ENCODE results near the gene SMIM23.
"Not testable (repeated sequence)": the region's sequence is repeated elsewhere in the genome, so short reads cannot be mapped to it uniquely, and the experiment has no call there.

Gene SMIM23

GRCh38 chr5:171776770-171777759, 8.6 kb upstream of the SMIM23 start:
- no peaks in the 10 kb centered on the region for H3K4me1 Mint-ChIP-seq
- no peaks in the 10 kb centered on the region for H3K36me3 Mint-ChIP-seq (ENCODE audit: insufficient read depth)
- no peak overlapping the region for H3K4me3 Mint-ChIP-seq
- ATAC-seq (replicated peaks; ENCODE audit: extremely low read depth, poor library complexity, severe bottlenecking) (no peak), DNase-seq (ENCODE audit: low spot score in 2 of 2) (no peak)
- peaks cover 50% of the 10 kb centered on the region for H3K27me3 Mint-ChIP-seq
- H3K9me3 Mint-ChIP-seq, result no peaks in the 10 kb centered on the region
- no peak overlapping the region for H3K27ac Mint-ChIP-seq (ENCODE audit: low read depth)

GRCh38 chr5:171781744-171782143, 3.9 kb upstream of the SMIM23 start:
- H3K4me1 Mint-ChIP-seq; ATAC-seq (replicated peaks; ENCODE audit: extremely low read depth, poor library complexity, severe bottlenecking); H3K4me3 Mint-ChIP-seq; H3K27ac Mint-ChIP-seq (ENCODE audit: low read depth); H3K9me3 Mint-ChIP-seq; H3K36me3 Mint-ChIP-seq (ENCODE audit: insufficient read depth); DNase-seq (ENCODE audit: low spot score in 2 of 2): not testable (repeated sequence)
- peaks cover 55% of the 10 kb centered on the region for H3K27me3 Mint-ChIP-seq

GRCh38 chr5:171782332-171782966, 3.2 kb upstream of the SMIM23 start:
- ATAC-seq (replicated peaks; ENCODE audit: extremely low read depth, poor library complexity, severe bottlenecking) (no peak), DNase-seq (ENCODE audit: low spot score in 2 of 2) (no peak)
- H3K27ac Mint-ChIP-seq (ENCODE audit: low read depth), result no peak overlapping the region
- no peak overlapping the region for H3K4me3 Mint-ChIP-seq
- no peaks in the 10 kb centered on the region for H3K36me3 Mint-ChIP-seq (ENCODE audit: insufficient read depth)
- H3K9me3 Mint-ChIP-seq, result no peaks in the 10 kb centered on the region
- H3K27me3 Mint-ChIP-seq, result peaks cover 48% of the 10 kb centered on the region
- H3K4me1 Mint-ChIP-seq, result no peaks in the 10 kb centered on the region

GRCh38 chr5:171783051-171783450, 2.6 kb upstream of the SMIM23 start:
- Mint-ChIP-seq H3K4me1 (no peaks in the 10 kb centered on the region), H3K9me3 (no peaks in the 10 kb centered on the region), H3K27me3 (peaks cover 45% of the 10 kb centered on the region), H3K4me3 (no peak overlapping the region), H3K27ac (ENCODE audit: low read depth) (no peak overlapping the region), H3K36me3 (ENCODE audit: insufficient read depth) (no peaks in the 10 kb centered on the region)
- DNase-seq (ENCODE audit: low spot score in 2 of 2) (no peak), ATAC-seq (replicated peaks; ENCODE audit: extremely low read depth, poor library complexity, severe bottlenecking) (no peak)

GRCh38 chr5:171789353-171789752, 3.7 kb downstream of the SMIM23 start:
- Mint-ChIP-seq H3K36me3 (ENCODE audit: insufficient read depth) (no peaks in the 10 kb centered on the region), H3K27ac (ENCODE audit: low read depth) (no peak overlapping the region), H3K27me3 (peaks cover 57% of the 10 kb centered on the region), H3K9me3 (no peaks in the 10 kb centered on the region), H3K4me3 (no peak overlapping the region), H3K4me1 (no peaks in the 10 kb centered on the region)
- no peak for DNase-seq (ENCODE audit: low spot score in 2 of 2)
- ATAC-seq (replicated peaks; ENCODE audit: extremely low read depth, poor library complexity, severe bottlenecking), result no peak

GRCh38 chr5:171790408-171790807, 4.8 kb downstream of the SMIM23 start:
- Mint-ChIP-seq H3K4me1 (no peaks in the 10 kb centered on the region), H3K27me3 (peaks cover 56% of the 10 kb centered on the region), H3K27ac (ENCODE audit: low read depth) (no peak overlapping the region)

GRCh38 chr5:171794470-171794960, 8.9 kb downstream of the SMIM23 start:
- Mint-ChIP-seq H3K36me3 (ENCODE audit: insufficient read depth) (no peaks in the 10 kb centered on the region), H3K27me3 (peaks cover 74% of the 10 kb centered on the region), H3K4me1 (no peaks in the 10 kb centered on the region), H3K4me3 (no peak overlapping the region), H3K27ac (ENCODE audit: low read depth) (no peak overlapping the region), H3K9me3 (no peaks in the 10 kb centered on the region)
- ATAC-seq (replicated peaks; ENCODE audit: extremely low read depth, poor library complexity, severe bottlenecking) (no peak), DNase-seq (ENCODE audit: low spot score in 2 of 2) (no peak)

More at GRCh38 chr5:171790408-171790807, 4.8 kb downstream of the SMIM23 start:
- Mint-ChIP-seq H3K36me3 (ENCODE audit: insufficient read depth) (no peaks in the 10 kb centered on the region), H3K4me3 (no peak overlapping the region), H3K9me3 (no peaks in the 10 kb centered on the region)
- ATAC-seq (replicated peaks; ENCODE audit: extremely low read depth, poor library complexity, severe bottlenecking) (no peak), DNase-seq (ENCODE audit: low spot score in 2 of 2) (no peak)

- Mint-ChIP-seq H3K27ac (ENCODE audit: low read depth) (no peak overlapping the region), H3K4me3 (no peak overlapping the region), H3K36me3 (ENCODE audit: insufficient read depth) (no peaks in the 10 kb centered on the region), H3K9me3 (no peaks in the 10 kb centered on the region), H3K4me1 (no peaks in the 10 kb centered on the region), H3K27me3 (peaks cover 65% of the 10 kb centered on the region)
- no peak for ATAC-seq (replicated peaks; ENCODE audit: extremely low read depth, poor library complexity, severe bottlenecking)
- DNase-seq (ENCODE audit: low spot score in 2 of 2), result no peak
These were observed 9.8 kb downstream of the SMIM23 start for GRCh38 chr5:171795381-171795780.

- Mint-ChIP-seq H3K36me3 (ENCODE audit: insufficient read depth) (no peaks in the 10 kb centered on the region), H3K4me1 (no peaks in the 10 kb centered on the region), H3K9me3 (no peaks in the 10 kb centered on the region), H3K27ac (ENCODE audit: low read depth) (no peak overlapping the region), H3K27me3 (peaks cover 55% of the 10 kb centered on the region), H3K4me3 (no peak overlapping the region)
- DNase-seq (ENCODE audit: low spot score in 2 of 2), result no peak
- no peak for ATAC-seq (replicated peaks; ENCODE audit: extremely low read depth, poor library complexity, severe bottlenecking)
These were observed 10.8 kb downstream of the SMIM23 start for GRCh38 chr5:171796436-171796835.

- Mint-ChIP-seq H3K9me3 (no peaks in the 10 kb centered on the region), H3K27me3 (peaks cover 46% of the 10 kb centered on the region), H3K4me3 (no peak overlapping the region), H3K4me1 (no peaks in the 10 kb centered on the region), H3K27ac (ENCODE audit: low read depth) (no peak overlapping the region), H3K36me3 (ENCODE audit: insufficient read depth) (no peaks in the 10 kb centered on the region)
- ATAC-seq (replicated peaks; ENCODE audit: extremely low read depth, poor library complexity, severe bottlenecking), result no peak
- DNase-seq (ENCODE audit: low spot score in 2 of 2), result no peak
These were observed 11.9 kb downstream of the SMIM23 start for GRCh38 chr5:171797543-171797942.

GRCh38 chr5:171798418-171798817, 12.8 kb downstream of the SMIM23 start:
- DNase-seq (ENCODE audit: low spot score in 2 of 2) (no peak), ATAC-seq (replicated peaks; ENCODE audit: extremely low read depth, poor library complexity, severe bottlenecking) (no peak)
- Mint-ChIP-seq H3K4me3 (no peak overlapping the region), H3K4me1 (no peaks in the 10 kb centered on the region), H3K27ac (ENCODE audit: low read depth) (no peak overlapping the region), H3K9me3 (no peaks in the 10 kb centered on the region), H3K27me3 (peaks cover 43% of the 10 kb centered on the region), H3K36me3 (ENCODE audit: insufficient read depth) (no peaks in the 10 kb centered on the region)

- H3K4me3 Mint-ChIP-seq, result no peak overlapping the region
- no peak for ATAC-seq (replicated peaks; ENCODE audit: extremely low read depth, poor library complexity, severe bottlenecking)
- H3K4me1 Mint-ChIP-seq, result no peaks in the 10 kb centered on the region
These were observed 16.2 kb downstream of the SMIM23 start for GRCh38 chr5:171801839-171802238.

GRCh38 chr5:171805746-171806145, 20.1 kb downstream of the SMIM23 start:
- Mint-ChIP-seq H3K27ac (ENCODE audit: low read depth) (no peak overlapping the region), H3K27me3 (peaks cover 62% of the 10 kb centered on the region), H3K4me3 (no peak overlapping the region), H3K9me3 (peaks cover 2% of the 10 kb centered on the region), H3K36me3 (ENCODE audit: insufficient read depth) (no peaks in the 10 kb centered on the region), H3K4me1 (no peaks in the 10 kb centered on the region)
- no peak for ATAC-seq (replicated peaks; ENCODE audit: extremely low read depth, poor library complexity, severe bottlenecking)
- no peak for DNase-seq (ENCODE audit: low spot score in 2 of 2)

More at GRCh38 chr5:171801839-171802238, 16.2 kb downstream of the SMIM23 start:
- no peak overlapping the region for H3K27ac Mint-ChIP-seq (ENCODE audit: low read depth)
- DNase-seq (ENCODE audit: low spot score in 2 of 2), result no peak
- no peaks in the 10 kb centered on the region for H3K9me3 Mint-ChIP-seq
- H3K36me3 Mint-ChIP-seq (ENCODE audit: insufficient read depth), result no peaks in the 10 kb centered on the region
- peaks cover 54% of the 10 kb centered on the region for H3K27me3 Mint-ChIP-seq

Measured in central memory CD8-positive, alpha-beta T cell (primary cell).